Stimulated activated CD8-positive, alpha-beta memory T cell treated with anti-CD3 and anti-CD28 coated beads, Interleukin-12 subunit alpha, Interleukin-12 subunit beta, amount 100 ng/mL, for 1 hour (primary cell): ENCODE measurements around the gene TRPM4.
"Not testable (repeated sequence)": the region's sequence is repeated elsewhere in the genome, so short reads cannot be mapped to it uniquely, and the experiment has no call there.

ENCODE experiments used
- DNase-seq: peaks from one replicate; pipeline ENCODE4 v3.0.0-alpha.2; 2020; ENCODE audit warnings: low read depth

TRPM4 gene

DNA sequence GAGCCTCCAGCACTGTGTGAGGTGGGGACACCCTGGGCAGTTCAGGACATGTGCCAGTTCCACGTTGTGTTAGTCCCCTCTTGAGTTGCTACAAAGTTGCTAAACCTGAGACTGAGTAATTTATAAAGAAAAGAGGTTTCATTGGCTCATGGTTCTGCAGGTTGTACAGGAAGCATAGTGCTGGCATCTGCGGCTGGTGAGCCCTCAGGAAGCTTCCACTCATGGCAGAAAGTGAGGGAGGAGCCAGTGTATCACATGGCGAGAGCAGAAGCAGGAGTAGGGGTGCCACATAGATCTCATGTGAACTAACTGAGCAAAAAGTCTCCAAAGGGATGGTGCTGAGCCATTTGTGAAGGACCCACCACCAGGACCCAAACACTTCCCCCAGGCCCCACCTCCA, 33.2 kb downstream of the TRPM4 start:
- DNase-seq: no peak

GRCh38 chr19:49193822-49194394, 36.3 kb downstream of the TRPM4 start:
- no peak for DNase-seq

- no peak for DNase-seq
Observed at GRCh38 chr19:49194408-49194807, 36.8 kb downstream of the TRPM4 start.

GRCh38 chr19:49196527-49197240, 39.1 kb downstream of the TRPM4 start:
- DNase-seq: no peak

- no peak for DNase-seq
Observed at GRCh38 chr19:49200238-49200862, 42.8 kb downstream of the TRPM4 start.

DNA sequence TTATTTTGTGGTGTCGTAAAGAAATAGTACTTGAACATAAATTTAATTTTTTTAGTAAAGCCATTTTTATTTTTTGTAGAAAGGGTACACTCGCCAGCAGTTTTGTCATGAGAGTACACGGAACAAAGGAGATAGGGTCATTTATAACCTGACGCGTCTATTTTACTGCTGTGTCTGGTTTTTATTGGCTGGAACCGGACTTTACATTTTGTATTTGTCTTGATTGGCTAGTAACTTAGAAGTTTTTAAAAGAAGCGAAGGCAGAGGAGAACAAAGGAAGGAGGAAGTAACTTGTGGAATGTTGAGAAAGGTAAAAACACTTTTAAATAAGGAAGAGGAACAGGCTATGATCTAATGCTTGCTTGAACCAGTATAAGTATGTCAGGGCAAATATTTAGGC, 43.5 kb downstream of the TRPM4 start:
- no peak for DNase-seq

GRCh38 chr19:49205114-49205513, 47.5 kb downstream of the TRPM4 start:
- no peak for DNase-seq

- DNase-seq: not testable (repeated sequence)
Observed at GRCh38 chr19:49209502-49209901, 51.9 kb downstream of the TRPM4 start.

GRCh38 chr19:49210108-49210900, 52.7 kb downstream of the TRPM4 start:
- no peak for DNase-seq

DNA sequence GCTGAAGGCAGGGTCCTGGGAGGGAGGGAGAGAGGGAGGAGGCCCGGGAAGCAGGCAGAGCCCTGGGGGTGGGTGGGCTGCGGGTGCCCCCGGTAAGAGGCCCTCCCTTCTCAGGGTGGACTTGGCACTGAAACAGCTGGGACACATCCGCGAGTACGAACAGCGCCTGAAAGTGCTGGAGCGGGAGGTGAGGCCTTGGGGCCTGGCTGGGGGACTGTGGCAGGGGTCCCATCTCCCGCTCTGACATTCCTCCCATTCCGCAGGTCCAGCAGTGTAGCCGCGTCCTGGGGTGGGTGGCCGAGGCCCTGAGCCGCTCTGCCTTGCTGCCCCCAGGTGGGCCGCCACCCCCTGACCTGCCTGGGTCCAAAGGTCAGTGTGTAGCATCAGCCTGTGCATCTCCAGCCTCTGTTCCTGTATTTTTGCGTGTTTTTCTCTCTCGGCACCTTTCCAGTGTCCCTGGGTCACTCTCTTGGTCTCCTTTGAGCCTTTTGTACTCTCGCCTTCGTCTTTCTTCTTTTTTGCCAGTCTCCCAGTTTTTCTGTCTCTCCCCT, 53.4 kb downstream of the TRPM4 start:
- no peak for DNase-seq

GRCh38 chr19:49212016-49212701, 54.6 kb downstream of the TRPM4 start:
- no peak for DNase-seq

GRCh38 chr19:49213791-49214190, 56.2 kb downstream of the TRPM4 start:
- DNase-seq: no peak

DNA sequence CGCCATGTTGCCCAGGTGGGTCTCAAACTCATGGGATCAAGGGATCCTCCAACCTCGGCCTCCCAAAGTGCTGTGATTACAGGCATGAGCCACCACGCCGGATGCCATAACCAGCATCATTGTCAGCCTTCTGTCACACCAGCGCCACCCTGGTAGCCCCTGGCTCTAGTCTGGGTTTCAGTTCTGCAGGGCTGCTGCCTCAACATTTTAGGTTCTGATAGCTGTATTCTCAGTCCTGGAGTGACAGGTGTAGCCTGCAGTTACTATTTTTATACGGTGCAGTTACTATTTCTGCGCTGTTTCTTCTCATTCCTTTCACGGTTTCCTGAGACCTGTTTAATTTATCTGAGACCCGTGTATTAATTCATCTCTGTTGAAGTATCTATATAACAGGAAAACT, 57.1 kb downstream of the TRPM4 start:
- DNase-seq: no peak

DNA sequence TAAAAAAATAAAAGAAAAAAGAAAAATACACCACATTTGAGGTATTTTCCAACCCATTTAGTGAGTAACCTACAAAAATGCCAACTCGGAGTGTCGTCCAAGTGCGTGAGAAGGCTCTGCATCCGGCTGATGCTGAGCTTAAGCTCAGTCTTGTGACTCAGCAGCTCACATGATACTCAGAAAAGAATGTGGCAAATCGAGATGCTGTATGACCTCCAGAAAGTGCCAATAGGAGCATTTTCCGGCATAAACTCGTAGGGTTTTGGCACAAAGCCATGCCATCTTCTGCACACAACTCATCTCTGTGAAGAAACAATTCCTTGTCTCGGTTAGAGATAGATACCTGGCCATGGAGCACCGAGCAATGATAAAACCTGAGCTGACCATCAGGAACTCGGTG, 58.5 kb downstream of the TRPM4 start:
- DNase-seq: no peak

DNA sequence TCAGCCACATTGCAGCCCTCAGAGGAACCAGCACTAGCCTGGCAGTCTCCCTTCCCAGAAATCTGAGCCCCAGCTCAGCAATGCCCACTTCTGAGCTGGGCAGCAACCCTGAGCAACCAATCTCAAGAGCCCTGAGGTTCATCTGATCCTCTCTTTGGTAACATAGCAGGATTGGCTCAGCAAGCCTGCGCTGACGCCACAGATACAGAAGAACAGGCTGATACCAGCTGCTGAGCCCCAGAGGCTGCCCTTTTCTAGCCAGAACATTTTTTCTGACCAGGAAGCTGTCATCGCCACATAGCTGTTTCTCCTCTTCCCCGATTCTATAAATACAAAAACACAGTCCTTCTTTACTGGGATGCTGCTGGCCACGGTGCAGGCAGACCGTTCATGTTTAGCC, 59.8 kb downstream of the TRPM4 start:
- no peak for DNase-seq

GRCh38 chr19:49222011-49222410, 64.4 kb downstream of the TRPM4 start:
- no peak for DNase-seq

- no peak for DNase-seq
Observed at GRCh38 chr19:49222528-49222927, 64.9 kb downstream of the TRPM4 start.

- no peak for DNase-seq
Observed at GRCh38 chr19:49223472-49223871, 65.9 kb downstream of the TRPM4 start.

- not testable (repeated sequence) for DNase-seq
Observed at GRCh38 chr19:49224441-49224840, 66.8 kb downstream of the TRPM4 start.

- DNase-seq: no peak
Observed at GRCh38 chr19:49224879-49225278, 67.3 kb downstream of the TRPM4 start.

GRCh38 chr19:49229416-49229815, 71.8 kb downstream of the TRPM4 start:
- DNase-seq: no peak

DNA sequence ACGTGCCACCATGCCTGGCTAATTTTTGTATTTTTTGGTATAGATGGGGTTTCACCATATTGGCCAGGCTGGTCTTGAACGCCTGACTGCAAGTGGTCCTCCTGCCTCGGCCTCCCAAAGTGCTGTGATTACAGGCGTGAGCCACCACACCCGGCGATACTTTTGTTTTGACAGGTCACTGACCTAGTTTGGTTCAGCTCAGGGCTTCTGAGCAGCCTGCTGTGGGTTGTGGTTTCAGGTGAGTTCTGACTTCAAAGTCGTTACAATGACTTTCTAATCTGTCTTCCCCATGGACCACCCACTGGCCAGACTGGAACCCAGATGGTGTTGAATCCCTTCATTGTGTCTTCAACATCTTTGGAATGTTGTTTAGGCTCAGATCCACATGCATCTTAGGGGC, 73.8 kb downstream of the TRPM4 start:
- DNase-seq: no peak
